HL-60/S4 treated with retinoic acid at 250 ng/mL for 4 days and 3 days (cell line): ENCODE measurements around the gene SGCA.

Experiments used
- in situ Hi-C: fragments of 300-500 bp; cut with MboI; formaldehyde crosslinking; loops from 2 replicates; pipeline ENCODE4 v1.7.0; 2022; ENCODE audit warnings: low sequenced_read_pairs

SGCA gene

GRCh38 chr17:50166518-50167181 lies 845 bp downstream of the SGCA start:
- in situ Hi-C loops = no loop called here

GRCh38 chr17:50167371-50167770 lies 1.6 kb downstream of the SGCA start:
- in situ Hi-C loops = no loop called here

- in situ Hi-C loops = no loop called here
Observed at GRCh38 chr17:50168319-50168718, 2.5 kb downstream of the SGCA start.

- in situ Hi-C loops = no loop called here
Observed at GRCh38 chr17:50169121-50169764, 3.4 kb downstream of the SGCA start.

GRCh38 chr17:50169881-50170459 lies 4.2 kb downstream of the SGCA start:
- in situ Hi-C loops = no loop called here

GRCh38 chr17:50170662-50171370 lies 5.0 kb downstream of the SGCA start:
- in situ Hi-C loops = no loop called here

GRCh38 chr17:50171371-50172071 lies 5.7 kb downstream of the SGCA start:
- in situ Hi-C loops = no loop called here

GRCh38 chr17:50172130-50172529 lies 6.3 kb downstream of the SGCA start:
- in situ Hi-C loops = no loop called here

- in situ Hi-C loops = no loop called here
Observed at GRCh38 chr17:50172936-50173334, 7.1 kb downstream of the SGCA start.

- in situ Hi-C loops = no loop called here
Observed at GRCh38 chr17:50173335-50173941, 7.6 kb downstream of the SGCA start.

GRCh38 chr17:50174444-50174843 lies 8.6 kb downstream of the SGCA start:
- in situ Hi-C loops = no loop called here

GRCh38 chr17:50175035-50175807 lies 9.4 kb downstream of the SGCA start:
- in situ Hi-C loops = no loop called here

GRCh38 chr17:50176559-50177357 lies 11.0 kb downstream of the SGCA start:
- in situ Hi-C loops = no loop called here

- in situ Hi-C loops = no loop called here
Observed at GRCh38 chr17:50177476-50177875, 11.7 kb downstream of the SGCA start.

GRCh38 chr17:50177983-50178834 lies 12.4 kb downstream of the SGCA start:
- in situ Hi-C loops = no loop called here

GRCh38 chr17:50180111-50180510 lies 14.3 kb downstream of the SGCA start:
- in situ Hi-C loops = no loop called here

GRCh38 chr17:50180620-50181019 lies 14.8 kb downstream of the SGCA start:
- in situ Hi-C loops = no loop called here

- in situ Hi-C loops = no loop called here
Observed at GRCh38 chr17:50181144-50181543, 15.3 kb downstream of the SGCA start.
